EH (cell line): ENCODE measurements around the gene BCKDK.
"Not testable (repeated sequence)": the region's sequence is repeated elsewhere in the genome, so short reads cannot be mapped to it uniquely, and the experiment has no call there.

Source experiments
- DNase-seq: peaks from one replicate; pipeline ENCODE4 v3.0.0-alpha.2; 2015; ENCODE audit warnings: low read depth

Gene BCKDK

GRCh38 chr16:31099860-31100638 is 8.1 kb upstream of the BCKDK start:
- DNase-seq = peak; percentile 80

- not testable (repeated sequence) for DNase-seq
Measured at GRCh38 chr16:31100876-31101641, 7.1 kb upstream of the BCKDK start.

DNA sequence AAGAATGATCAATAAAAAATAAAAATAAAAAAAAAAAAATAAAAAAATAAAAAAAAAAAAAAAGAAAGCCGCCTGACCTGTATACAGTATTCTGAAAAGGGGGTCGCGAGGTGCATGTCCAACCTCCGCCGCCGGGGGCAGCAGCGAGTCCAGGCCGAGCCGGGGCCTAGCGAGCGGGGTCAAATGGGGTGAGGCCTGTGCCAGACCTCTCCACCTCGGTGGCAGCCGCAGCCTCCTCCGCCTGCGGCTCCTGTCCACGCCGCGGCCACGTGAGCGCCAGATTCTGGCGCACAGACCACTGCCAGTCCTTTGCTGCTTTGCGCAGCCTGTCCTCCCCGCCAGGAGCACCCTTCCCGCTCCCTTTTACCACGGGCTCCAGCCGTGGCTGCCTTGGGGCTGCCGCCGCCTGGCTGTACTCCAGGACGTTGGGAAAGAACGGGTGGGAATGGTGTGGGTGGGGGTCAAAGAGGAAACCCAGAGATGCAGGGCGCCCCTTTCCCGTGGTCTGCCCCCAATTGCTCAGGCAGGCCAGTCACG is 2.4 kb upstream of the BCKDK start:
- DNase-seq = peak; percentile 73

- DNase-seq = no peak
Measured at GRCh38 chr16:31106509-31107464, 1.4 kb upstream of the BCKDK start.

DNA sequence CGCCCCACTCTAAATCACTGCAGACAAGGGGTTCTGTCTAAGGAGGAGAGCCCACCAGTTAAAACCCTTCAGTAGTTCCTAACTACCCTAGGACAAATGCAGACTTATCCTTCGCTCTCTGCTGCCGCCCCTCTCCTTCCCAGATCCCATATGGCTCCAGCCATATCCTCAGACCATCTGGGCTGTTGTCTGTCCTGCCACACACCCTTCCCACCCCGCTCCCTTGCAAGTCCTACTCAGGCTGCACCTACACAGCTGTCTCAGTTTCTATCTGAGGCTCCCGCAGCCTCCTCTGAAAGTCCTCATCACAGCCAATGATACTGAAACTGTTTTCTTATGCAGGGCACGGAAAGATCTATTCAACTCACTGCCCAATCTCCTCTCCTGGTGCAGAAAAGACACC is 720 bp upstream of the BCKDK start:
- DNase-seq = no peak

GRCh38 chr16:31108794-31109558 is 790 bp downstream of the BCKDK start:
- no peak for DNase-seq

- DNase-seq = no peak
Measured at GRCh38 chr16:31109622-31110021, 1.4 kb downstream of the BCKDK start.

GRCh38 chr16:31110106-31111034 is 2.2 kb downstream of the BCKDK start:
- DNase-seq = no peak

- DNase-seq = no peak
Measured at GRCh38 chr16:31111881-31112466, 3.8 kb downstream of the BCKDK start.

GRCh38 chr16:31112711-31113110 is 4.5 kb downstream of the BCKDK start:
- no peak for DNase-seq

GRCh38 chr16:31113121-31114120 is 5.2 kb downstream of the BCKDK start:
- no peak for DNase-seq

GRCh38 chr16:31114468-31114867 is 6.3 kb downstream of the BCKDK start:
- DNase-seq = no peak

GRCh38 chr16:31117384-31118222 is 9.4 kb downstream of the BCKDK start, which contains the start of gene KAT8:
Gene KAT8, plus strand, starts transcription at chr16:31117664. Its CDS starts 18 bp downstream, at chr16:31117682.
- DNase-seq = peak; percentile 98

- DNase-seq = peak; percentile 90
Measured at GRCh38 chr16:31118223-31119155, 10.3 kb downstream of the BCKDK start.

- DNase-seq = no peak
Measured at GRCh38 chr16:31120129-31120528, 11.9 kb downstream of the BCKDK start.

- DNase-seq = no peak
Measured at GRCh38 chr16:31125844-31126243, 17.7 kb downstream of the BCKDK start.
